Hepatocyte (in vitro differentiated cells): Measurements from ENCODE around the gene RPL10.

ENCODE experiments used
- EZH2 ChIP-seq: fragments of 200-600 bp; sonication (generic); IDR thresholded peaks from 2 replicates; pipeline ENCODE4 v1.6.1; 2016; ENCODE audit warnings: antibody characterized with exemption, mild to moderate bottlenecking, borderline replicate concordance
- TF ChIP-seq, protein P1 (sequence below): fragments of 200-600 bp; sonication (generic); IDR thresholded peaks from 2 replicates; pipeline ENCODE4 v1.5.1; 2016; ENCODE audit warnings: antibody characterized with exemption, mild to moderate bottlenecking; ENCODE audit not compliant: poor library complexity

DNA sequence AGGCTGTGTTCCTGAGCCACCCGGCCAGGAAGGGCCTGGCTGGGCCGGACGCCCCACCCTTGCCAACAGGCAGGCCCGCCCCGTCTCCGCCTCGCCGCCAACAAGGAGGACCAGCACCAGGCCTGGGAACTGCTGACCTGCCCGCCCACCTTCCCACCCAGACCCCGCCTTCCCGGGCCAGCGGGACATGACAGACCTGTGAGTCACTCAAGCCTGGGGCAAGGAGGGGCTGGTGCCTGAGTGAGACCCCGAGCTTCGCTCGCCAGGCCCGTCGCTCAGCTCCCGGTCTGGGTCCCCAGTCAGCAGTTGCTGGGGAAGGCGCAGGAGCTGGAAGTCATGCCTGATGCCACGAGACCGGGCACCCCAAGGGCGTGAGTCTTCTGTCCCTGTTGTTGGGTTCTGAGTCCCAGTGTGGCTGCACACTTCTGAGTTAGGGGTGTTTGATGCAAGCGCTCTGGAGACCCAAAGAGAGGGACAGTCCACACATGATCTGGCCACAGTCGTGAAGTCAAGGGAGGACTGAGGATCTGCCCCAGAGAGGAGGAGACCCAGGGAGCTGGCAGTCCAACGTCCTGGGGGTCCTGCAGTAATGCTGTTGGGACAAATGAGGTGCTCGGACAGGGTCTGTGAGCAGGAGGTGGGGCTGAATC is 11.2 kb downstream of the RPL10 start, which contains the start of gene DNASE1L1:
- TF ChIP-seq, protein P1, sequence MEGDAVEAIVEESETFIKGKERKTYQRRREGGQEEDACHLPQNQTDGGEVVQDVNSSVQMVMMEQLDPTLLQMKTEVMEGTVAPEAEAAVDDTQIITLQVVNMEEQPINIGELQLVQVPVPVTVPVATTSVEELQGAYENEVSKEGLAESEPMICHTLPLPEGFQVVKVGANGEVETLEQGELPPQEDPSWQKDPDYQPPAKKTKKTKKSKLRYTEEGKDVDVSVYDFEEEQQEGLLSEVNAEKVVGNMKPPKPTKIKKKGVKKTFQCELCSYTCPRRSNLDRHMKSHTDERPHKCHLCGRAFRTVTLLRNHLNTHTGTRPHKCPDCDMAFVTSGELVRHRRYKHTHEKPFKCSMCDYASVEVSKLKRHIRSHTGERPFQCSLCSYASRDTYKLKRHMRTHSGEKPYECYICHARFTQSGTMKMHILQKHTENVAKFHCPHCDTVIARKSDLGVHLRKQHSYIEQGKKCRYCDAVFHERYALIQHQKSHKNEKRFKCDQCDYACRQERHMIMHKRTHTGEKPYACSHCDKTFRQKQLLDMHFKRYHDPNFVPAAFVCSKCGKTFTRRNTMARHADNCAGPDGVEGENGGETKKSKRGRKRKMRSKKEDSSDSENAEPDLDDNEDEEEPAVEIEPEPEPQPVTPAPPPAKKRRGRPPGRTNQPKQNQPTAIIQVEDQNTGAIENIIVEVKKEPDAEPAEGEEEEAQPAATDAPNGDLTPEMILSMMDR, result no peak
- TF ChIP-seq EZH2, result no peak
